Ishikawa (cell line): Measurements from ENCODE around the gene SLCO2A1.

Experiments
- CEBPB ChIP-seq: IDR thresholded peaks from 2 replicates; pipeline ENCODE4 v1.6.1; 2012
- CREB1 ChIP-seq: IDR thresholded peaks from 2 replicates; pipeline ENCODE4 v1.6.1; 2012; ENCODE audit warnings: low read depth
- EGR1 ChIP-seq: IDR thresholded peaks from 2 replicates; pipeline ENCODE4 v1.6.1; 2012
- EP300 ChIP-seq: IDR thresholded peaks from 2 replicates; pipeline ENCODE4 v1.6.1; 2012; ENCODE audit warnings: borderline replicate concordance
- FOXM1 ChIP-seq: IDR thresholded peaks from 2 replicates; pipeline ENCODE4 v1.6.1; 2012; ENCODE audit warnings: low read depth, borderline replicate concordance
- NFIC ChIP-seq: IDR thresholded peaks from 2 replicates; pipeline ENCODE4 v1.6.1; 2012
- RAD21 ChIP-seq: IDR thresholded peaks from 2 replicates; pipeline ENCODE4 v1.6.1; 2012; ENCODE audit warnings: low read depth
- TAF1 ChIP-seq: IDR thresholded peaks from 2 replicates; pipeline ENCODE4 v1.6.1; 2012; ENCODE audit warnings: low read depth, mild to moderate bottlenecking
- TEAD4 ChIP-seq: IDR thresholded peaks from 2 replicates; pipeline ENCODE4 v1.6.1; 2012
- YY1 ChIP-seq: IDR thresholded peaks from 2 replicates; pipeline ENCODE4 v1.6.1; 2012; ENCODE audit warnings: low read depth
- ZBTB7A ChIP-seq: IDR thresholded peaks from 2 replicates; pipeline ENCODE4 v1.6.1; 2012; ENCODE audit warnings: low read depth
- TF ChIP-seq, protein P1 (sequence below): IDR thresholded peaks from 2 replicates; pipeline ENCODE4 v1.6.1; 2012
- TF ChIP-seq, protein P2 (sequence below): IDR thresholded peaks from 2 replicates; pipeline ENCODE4 v1.6.1; 2012
- TF ChIP-seq, protein P3 (sequence below): IDR thresholded peaks from 2 replicates; pipeline ENCODE4 v1.6.1; 2012; ENCODE audit warnings: low read depth, mild to moderate bottlenecking

DNA sequence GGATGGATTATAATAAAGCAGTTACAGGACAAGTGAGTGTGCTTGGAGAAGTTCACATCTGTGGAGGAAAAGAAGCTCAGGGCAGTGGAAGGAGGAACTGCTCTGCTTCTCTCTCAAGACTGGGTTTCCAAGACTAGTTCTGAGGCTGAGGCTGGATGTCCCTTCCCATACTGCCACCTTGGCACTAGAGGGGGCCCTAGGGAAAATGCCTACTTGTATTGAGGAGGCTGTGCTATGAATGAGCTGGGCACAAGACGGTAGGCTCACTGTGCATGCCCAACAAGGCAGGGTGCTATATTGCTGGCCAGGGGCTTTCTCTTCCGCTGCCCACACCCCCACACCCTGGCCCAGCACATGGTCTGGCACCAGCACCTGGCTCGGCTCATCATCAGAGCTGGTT lies 65.2 kb downstream of the SLCO2A1 start:
- TF ChIP-seq YY1 (no peak), CREB1 (no peak), CEBPB (no peak), EP300 (no peak), TAF1 (no peak), ZBTB7A (no peak), RAD21 (peak; percentile 49; the same call in 1 of the 2 replicates), TEAD4 (no peak), EGR1 (no peak), FOXM1 (no peak), NFIC (no peak)
- TF ChIP-seq, protein P1, sequence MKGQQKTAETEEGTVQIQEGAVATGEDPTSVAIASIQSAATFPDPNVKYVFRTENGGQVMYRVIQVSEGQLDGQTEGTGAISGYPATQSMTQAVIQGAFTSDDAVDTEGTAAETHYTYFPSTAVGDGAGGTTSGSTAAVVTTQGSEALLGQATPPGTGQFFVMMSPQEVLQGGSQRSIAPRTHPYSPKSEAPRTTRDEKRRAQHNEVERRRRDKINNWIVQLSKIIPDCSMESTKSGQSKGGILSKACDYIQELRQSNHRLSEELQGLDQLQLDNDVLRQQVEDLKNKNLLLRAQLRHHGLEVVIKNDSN: no peak
- TF ChIP-seq, protein P2, sequence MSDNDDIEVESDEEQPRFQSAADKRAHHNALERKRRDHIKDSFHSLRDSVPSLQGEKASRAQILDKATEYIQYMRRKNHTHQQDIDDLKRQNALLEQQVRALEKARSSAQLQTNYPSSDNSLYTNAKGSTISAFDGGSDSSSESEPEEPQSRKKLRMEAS: no peak
- TF ChIP-seq, protein P3, sequence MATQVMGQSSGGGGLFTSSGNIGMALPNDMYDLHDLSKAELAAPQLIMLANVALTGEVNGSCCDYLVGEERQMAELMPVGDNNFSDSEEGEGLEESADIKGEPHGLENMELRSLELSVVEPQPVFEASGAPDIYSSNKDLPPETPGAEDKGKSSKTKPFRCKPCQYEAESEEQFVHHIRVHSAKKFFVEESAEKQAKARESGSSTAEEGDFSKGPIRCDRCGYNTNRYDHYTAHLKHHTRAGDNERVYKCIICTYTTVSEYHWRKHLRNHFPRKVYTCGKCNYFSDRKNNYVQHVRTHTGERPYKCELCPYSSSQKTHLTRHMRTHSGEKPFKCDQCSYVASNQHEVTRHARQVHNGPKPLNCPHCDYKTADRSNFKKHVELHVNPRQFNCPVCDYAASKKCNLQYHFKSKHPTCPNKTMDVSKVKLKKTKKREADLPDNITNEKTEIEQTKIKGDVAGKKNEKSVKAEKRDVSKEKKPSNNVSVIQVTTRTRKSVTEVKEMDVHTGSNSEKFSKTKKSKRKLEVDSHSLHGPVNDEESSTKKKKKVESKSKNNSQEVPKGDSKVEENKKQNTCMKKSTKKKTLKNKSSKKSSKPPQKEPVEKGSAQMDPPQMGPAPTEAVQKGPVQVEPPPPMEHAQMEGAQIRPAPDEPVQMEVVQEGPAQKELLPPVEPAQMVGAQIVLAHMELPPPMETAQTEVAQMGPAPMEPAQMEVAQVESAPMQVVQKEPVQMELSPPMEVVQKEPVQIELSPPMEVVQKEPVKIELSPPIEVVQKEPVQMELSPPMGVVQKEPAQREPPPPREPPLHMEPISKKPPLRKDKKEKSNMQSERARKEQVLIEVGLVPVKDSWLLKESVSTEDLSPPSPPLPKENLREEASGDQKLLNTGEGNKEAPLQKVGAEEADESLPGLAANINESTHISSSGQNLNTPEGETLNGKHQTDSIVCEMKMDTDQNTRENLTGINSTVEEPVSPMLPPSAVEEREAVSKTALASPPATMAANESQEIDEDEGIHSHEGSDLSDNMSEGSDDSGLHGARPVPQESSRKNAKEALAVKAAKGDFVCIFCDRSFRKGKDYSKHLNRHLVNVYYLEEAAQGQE: no peak
